Mesothelial cell of epicardium (in vitro differentiated cells): Measurements from ENCODE around the gene SLC1A5. TPM values are rescaled to one million over a fixed set of nuclear protein-coding genes. Genes with fewer than 3 reads are reported as not detected.

Experiments used
- DNase-seq, 2 experiments: peaks; one replicate each; pipeline ENCODE4 v3.0.0; 2021; ENCODE audit warnings: low spot score in 2 of 2; ENCODE audit not compliant: unreplicated experiment in 2 of 2
- H3K27ac Mint-ChIP-seq: 2 replicates; pipeline ENCODE4 v1.8.0; 2021; ENCODE audit warnings: mixed read lengths
- H3K27me3 Mint-ChIP-seq: 2 replicates; pipeline ENCODE4 v1.8.0; 2021; ENCODE audit warnings: low read depth, mixed read lengths
- H3K36me3 Mint-ChIP-seq: 2 replicates; pipeline ENCODE4 v1.8.0; 2021; ENCODE audit warnings: mixed read lengths
- H3K4me1 Mint-ChIP-seq: 2 replicates; pipeline ENCODE4 v1.8.0; 2021; ENCODE audit warnings: mixed read lengths
- H3K4me3 Mint-ChIP-seq: 2 replicates; pipeline ENCODE4 v1.8.0; 2021; ENCODE audit warnings: mild to moderate bottlenecking, moderate library complexity, mixed read lengths
- H3K9me3 Mint-ChIP-seq: 2 replicates; pipeline ENCODE4 v1.8.0; 2021; ENCODE audit warnings: mixed read lengths
- CTCF ChIP-seq: fragments of 200-600 bp; sonication (generic); IDR thresholded peaks from one replicate; pipeline ENCODE4 v1.5.0; 2021; ENCODE audit warnings: antibody characterized with exemption; ENCODE audit not compliant: unreplicated experiment
- total RNA-seq: library from RNA; stranded (reverse); gene quantifications from 3 replicates; pipeline ENCODE4 v1.2.1, GENCODE V29; 2021

The SLC1A5 gene
- total RNA-seq, 1 donor from 2014 or later = 45.3 TPM

- H3K9me3 Mint-ChIP-seq = no peaks in the 10 kb centered on the region
- H3K4me1 Mint-ChIP-seq = peaks cover 4% of the 10 kb centered on the region
- peaks cover 5% of the 10 kb centered on the region for H3K36me3 Mint-ChIP-seq
- no peaks in the 10 kb centered on the region for H3K27me3 Mint-ChIP-seq
- no peak overlapping the region for H3K4me3 Mint-ChIP-seq
- TF ChIP-seq CTCF = no peak
- H3K27ac Mint-ChIP-seq = peak overlapping the region; percentile 28
- DNase-seq = no peak
Observed at GRCh38 chr19:46759817-46760333, 28.5 kb downstream of the SLC1A5 start.

- no peak for DNase-seq
- Mint-ChIP-seq H3K4me1 (peaks cover 4% of the 10 kb centered on the region), H3K36me3 (peaks cover 5% of the 10 kb centered on the region), H3K27ac (no peak overlapping the region), H3K9me3 (no peaks in the 10 kb centered on the region), H3K4me3 (no peak overlapping the region), H3K27me3 (no peaks in the 10 kb centered on the region)
- TF ChIP-seq CTCF = no peak
Observed at GRCh38 chr19:46759206-46759605, 29.2 kb downstream of the SLC1A5 start.

DNA sequence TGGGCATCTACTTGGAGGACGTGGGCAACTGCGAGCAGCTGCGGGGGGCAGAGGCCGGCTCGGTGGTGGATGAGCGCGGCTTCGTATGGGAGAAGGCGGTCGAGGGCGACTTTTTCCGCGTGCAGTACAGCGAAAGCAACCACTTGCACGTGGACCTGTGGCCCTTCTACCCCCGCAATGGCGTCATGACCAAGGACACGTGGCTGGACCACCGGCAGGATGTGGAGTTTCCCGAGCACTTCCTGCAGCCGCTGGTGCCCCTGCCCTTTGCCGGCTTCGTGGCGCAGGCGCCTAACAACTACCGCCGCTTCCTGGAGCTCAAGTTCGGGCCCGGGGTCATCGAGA lies 31.9 kb downstream of the SLC1A5 start:
- H3K27ac Mint-ChIP-seq = no peak overlapping the region

DNA sequence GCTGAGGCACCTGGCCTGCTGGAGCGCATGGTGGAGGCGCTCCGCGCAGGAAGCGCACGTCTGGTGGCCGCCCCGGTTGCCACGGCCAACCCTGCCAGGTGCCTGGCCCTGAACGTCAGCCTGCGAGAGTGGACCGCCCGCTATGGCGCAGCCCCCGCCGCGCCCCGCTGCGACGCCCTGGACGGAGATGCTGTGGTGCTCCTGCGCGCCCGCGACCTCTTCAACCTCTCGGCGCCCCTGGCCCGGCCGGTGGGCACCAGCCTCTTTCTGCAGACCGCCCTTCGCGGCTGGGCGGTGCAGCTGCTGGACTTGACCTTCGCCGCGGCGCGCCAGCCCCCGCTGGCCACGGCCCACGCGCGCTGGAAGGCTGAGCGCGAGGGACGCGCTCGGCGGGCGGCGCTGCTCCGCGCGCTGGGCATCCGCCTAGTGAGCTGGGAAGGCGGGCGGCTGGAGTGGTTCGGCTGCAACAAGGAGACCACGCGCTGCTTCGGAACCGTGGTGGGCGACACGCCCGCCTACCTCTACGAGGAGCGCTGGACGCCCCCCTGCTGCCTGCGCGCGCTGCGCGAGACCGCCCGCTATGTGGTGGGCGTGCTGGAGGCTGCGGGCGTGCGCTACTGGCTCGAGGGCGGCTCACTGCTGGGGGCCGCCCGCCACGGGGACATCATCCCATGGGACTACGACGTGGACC lies 32.4 kb downstream of the SLC1A5 start:
- Mint-ChIP-seq H3K4me1 (peaks cover 4% of the 10 kb centered on the region), H3K9me3 (no peaks in the 10 kb centered on the region), H3K27ac (no peak overlapping the region), H3K36me3 (peaks cover 14% of the 10 kb centered on the region), H3K4me3 (no peak overlapping the region), H3K27me3 (no peaks in the 10 kb centered on the region)
- TF ChIP-seq CTCF = no peak
- no peak for DNase-seq

More for the DNA sequence above, 31.9 kb downstream of the SLC1A5 start:
- H3K9me3 Mint-ChIP-seq = no peaks in the 10 kb centered on the region
- no peak overlapping the region for H3K4me3 Mint-ChIP-seq
- no peak for DNase-seq
- TF ChIP-seq CTCF = no peak
- H3K27me3 Mint-ChIP-seq = no peaks in the 10 kb centered on the region
- H3K36me3 Mint-ChIP-seq = peaks cover 14% of the 10 kb centered on the region
- peaks cover 4% of the 10 kb centered on the region for H3K4me1 Mint-ChIP-seq

GRCh38 chr19:46755077-46755852 lies 33.1 kb downstream of the SLC1A5 start:
- Mint-ChIP-seq H3K27ac (no peak overlapping the region), H3K36me3 (peaks cover 18% of the 10 kb centered on the region), H3K9me3 (no peaks in the 10 kb centered on the region), H3K27me3 (no peaks in the 10 kb centered on the region), H3K4me3 (no peak overlapping the region), H3K4me1 (peaks cover 4% of the 10 kb centered on the region)
- DNase-seq = no peak
- no peak for TF ChIP-seq CTCF
